ENCODE data around the gene EFCAB6. TPM values are rescaled to one million over a fixed set of nuclear protein-coding genes. Genes with fewer than 3 reads are reported as not detected.

The EFCAB6 gene
- polyA plus RNA-seq, 3 donors, result not detected

GRCh38 chr22:43484227-43484626 lies 327.9 kb downstream of the EFCAB6 start:
- 97% methylated on average over 5 of the region's 8 CpGs for WGBS (ENCODE audit: insufficient coverage)
- Mint-ChIP-seq H3K36me3 (no peaks in the 10 kb centered on the region), H3K27ac (no peak overlapping the region), H3K9me3 (peaks cover 0 to 2% (median 0%) of the 10 kb centered on the region in 7 donors), H3K4me3 (no peak overlapping the region), H3K4me1 (peaks cover 28% of the 10 kb centered on the region), H3K27me3 (ENCODE audit: low read depth in 3 of 3) (peaks cover 0 to 1% (median under 1%) of the 10 kb centered on the region in 3 donors)
- Histone ChIP-seq H3K9ac (ENCODE audit: insufficient read depth, low read length, poor library complexity, severe bottlenecking) (no peak overlapping the region), H3K27ac (ENCODE audit: low read depth in 1 of 2, low read length in 2 of 2) (no peak overlapping the region), H3K4me1 (ENCODE audit: control insufficient read depth in 1 of 2, insufficient read depth in 2 of 2, low read length in 2 of 2) (peaks cover 27 to 30% of the 10 kb centered on the region in 2 donors), H3K4me2 (replicated peaks; ENCODE audit: extremely low read depth, low read length, poor library complexity, severe bottlenecking) (no peak overlapping the region), H3K27me3 (ENCODE audit: control insufficient read depth in 2 of 2, insufficient read depth in 2 of 2, low read length in 2 of 2) (no peaks in the 10 kb centered on the region), H3K79me2 (ENCODE audit: insufficient read depth, low read length) (no peaks in the 10 kb centered on the region), H4K20me1 (ENCODE audit: insufficient read depth, low read length) (no peaks in the 10 kb centered on the region), H3K4me3 (replicated peaks in 1 of 3; ENCODE audit: low read depth in 2 of 3, low read length in 3 of 3) (no peak overlapping the region), H2AFZ (ENCODE audit: insufficient read depth, low read depth, low read length, poor library complexity, severe bottlenecking) (no peak overlapping the region), H3K36me3 (replicated peaks in 1 of 2; ENCODE audit: control insufficient read depth in 1 of 2, insufficient read depth in 2 of 2, low read length in 2 of 2) (no peaks in the 10 kb centered on the region), H3K9me3 (replicated peaks in 1 of 2; ENCODE audit: control insufficient read depth in 1 of 2, insufficient read depth in 1 of 2, low read length in 2 of 2) (no peaks in the 10 kb centered on the region)
- TF ChIP-seq, protein P1, sequence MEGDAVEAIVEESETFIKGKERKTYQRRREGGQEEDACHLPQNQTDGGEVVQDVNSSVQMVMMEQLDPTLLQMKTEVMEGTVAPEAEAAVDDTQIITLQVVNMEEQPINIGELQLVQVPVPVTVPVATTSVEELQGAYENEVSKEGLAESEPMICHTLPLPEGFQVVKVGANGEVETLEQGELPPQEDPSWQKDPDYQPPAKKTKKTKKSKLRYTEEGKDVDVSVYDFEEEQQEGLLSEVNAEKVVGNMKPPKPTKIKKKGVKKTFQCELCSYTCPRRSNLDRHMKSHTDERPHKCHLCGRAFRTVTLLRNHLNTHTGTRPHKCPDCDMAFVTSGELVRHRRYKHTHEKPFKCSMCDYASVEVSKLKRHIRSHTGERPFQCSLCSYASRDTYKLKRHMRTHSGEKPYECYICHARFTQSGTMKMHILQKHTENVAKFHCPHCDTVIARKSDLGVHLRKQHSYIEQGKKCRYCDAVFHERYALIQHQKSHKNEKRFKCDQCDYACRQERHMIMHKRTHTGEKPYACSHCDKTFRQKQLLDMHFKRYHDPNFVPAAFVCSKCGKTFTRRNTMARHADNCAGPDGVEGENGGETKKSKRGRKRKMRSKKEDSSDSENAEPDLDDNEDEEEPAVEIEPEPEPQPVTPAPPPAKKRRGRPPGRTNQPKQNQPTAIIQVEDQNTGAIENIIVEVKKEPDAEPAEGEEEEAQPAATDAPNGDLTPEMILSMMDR (IDR thresholded peaks at IDR 0.05), result no peak
- intact Hi-C loops (cut with micrococcal nuclease), result no loop called here
- DNase-seq, result no peak

DNA sequence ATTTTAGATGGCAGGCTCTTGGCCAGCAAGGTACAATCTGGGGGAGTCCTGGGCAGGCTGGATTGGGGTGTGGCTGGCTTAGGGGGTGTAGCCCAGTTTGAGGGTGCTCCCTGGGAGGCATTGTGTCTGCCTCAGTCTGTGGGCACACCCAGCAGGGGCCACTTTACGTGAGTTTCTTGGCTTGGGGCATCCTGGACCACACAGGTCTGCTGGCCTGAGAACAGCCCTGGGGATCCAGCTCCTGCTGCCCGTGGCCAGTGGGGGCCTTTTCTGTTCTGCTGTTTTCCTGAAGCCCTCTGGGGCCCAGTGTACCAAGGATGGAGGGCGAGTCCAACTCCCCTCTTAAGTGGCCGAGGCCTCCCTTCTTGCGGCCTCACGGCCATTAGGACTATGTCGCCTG lies 328.4 kb downstream of the EFCAB6 start:
- Histone ChIP-seq H4K20me1 (ENCODE audit: insufficient read depth, low read length) (no peaks in the 10 kb centered on the region), H3K4me2 (replicated peaks; ENCODE audit: extremely low read depth, low read length, poor library complexity, severe bottlenecking) (no peak overlapping the region), H3K27me3 (ENCODE audit: control insufficient read depth in 2 of 2, insufficient read depth in 2 of 2, low read length in 2 of 2) (no peaks in the 10 kb centered on the region), H3K27ac (ENCODE audit: low read depth in 1 of 2, low read length in 2 of 2) (no peak overlapping the region), H3K4me3 (replicated peaks in 1 of 3; ENCODE audit: low read depth in 2 of 3, low read length in 3 of 3) (no peak overlapping the region), H3K36me3 (replicated peaks in 1 of 2; ENCODE audit: control insufficient read depth in 1 of 2, insufficient read depth in 2 of 2, low read length in 2 of 2) (no peaks in the 10 kb centered on the region), H3K4me1 (ENCODE audit: control insufficient read depth in 1 of 2, insufficient read depth in 2 of 2, low read length in 2 of 2) (peaks cover 28 to 34% of the 10 kb centered on the region in 2 donors), H3K9ac (ENCODE audit: insufficient read depth, low read length, poor library complexity, severe bottlenecking) (no peak overlapping the region), H3K9me3 (replicated peaks in 1 of 2; ENCODE audit: control insufficient read depth in 1 of 2, insufficient read depth in 1 of 2, low read length in 2 of 2) (no peaks in the 10 kb centered on the region), H3K79me2 (ENCODE audit: insufficient read depth, low read length) (no peaks in the 10 kb centered on the region), H2AFZ (ENCODE audit: insufficient read depth, low read depth, low read length, poor library complexity, severe bottlenecking) (no peak overlapping the region)
- Mint-ChIP-seq H3K9me3 (peaks cover 0 to 2% (median 0%) of the 10 kb centered on the region in 7 donors), H3K4me1 (peaks cover 30% of the 10 kb centered on the region), H3K36me3 (no peaks in the 10 kb centered on the region), H3K27ac (no peak overlapping the region), H3K27me3 (ENCODE audit: low read depth in 3 of 3) (peaks cover 0 to 1% (median 0%) of the 10 kb centered on the region in 3 donors), H3K4me3 (no peak overlapping the region)
- no peak for DNase-seq
- TF ChIP-seq, protein P1 (IDR thresholded peaks at IDR 0.05), result no peak
- 95% methylated on average over 7 of the region's 7 CpGs for WGBS (ENCODE audit: insufficient coverage)
- intact Hi-C loops (cut with micrococcal nuclease), result no loop called here

Measured in CD14-positive monocyte (primary cell).